Coronary artery (tissue), 2 donors: Measurements from ENCODE around the gene PFDN6.
"Not testable (repeated sequence)": the region's sequence is repeated elsewhere in the genome, so short reads cannot be mapped to it uniquely, and the experiment has no call there.

Experiments used
- DNase-seq: peaks from one replicate; pipeline ENCODE4 v3.0.0-alpha.2; 2017; ENCODE audit warnings: low spot score
- H3K27ac ChIP-seq, 2 donors: fragments of 200-600 bp; sonication (generic); one replicate each; pipeline ENCODE4 v1.5.1; 2016 to 2019
- H3K4me3 ChIP-seq: fragments of 200-600 bp; sonication (generic); 2 replicates; pipeline ENCODE4 v1.5.1; 2016; ENCODE audit warnings: mild to moderate bottlenecking, moderate library complexity
- TF ChIP-seq, protein P1 (sequence below): fragments of 200-600 bp; sonication (generic); IDR thresholded peaks from one replicate; pipeline ENCODE4 v1.5.1; 2019; ENCODE audit warnings: antibody characterized with exemption

Gene PFDN6

GRCh38 chr6:33279971-33280511 lies 9.4 kb upstream of the PFDN6 start:
- TF ChIP-seq, protein P1, sequence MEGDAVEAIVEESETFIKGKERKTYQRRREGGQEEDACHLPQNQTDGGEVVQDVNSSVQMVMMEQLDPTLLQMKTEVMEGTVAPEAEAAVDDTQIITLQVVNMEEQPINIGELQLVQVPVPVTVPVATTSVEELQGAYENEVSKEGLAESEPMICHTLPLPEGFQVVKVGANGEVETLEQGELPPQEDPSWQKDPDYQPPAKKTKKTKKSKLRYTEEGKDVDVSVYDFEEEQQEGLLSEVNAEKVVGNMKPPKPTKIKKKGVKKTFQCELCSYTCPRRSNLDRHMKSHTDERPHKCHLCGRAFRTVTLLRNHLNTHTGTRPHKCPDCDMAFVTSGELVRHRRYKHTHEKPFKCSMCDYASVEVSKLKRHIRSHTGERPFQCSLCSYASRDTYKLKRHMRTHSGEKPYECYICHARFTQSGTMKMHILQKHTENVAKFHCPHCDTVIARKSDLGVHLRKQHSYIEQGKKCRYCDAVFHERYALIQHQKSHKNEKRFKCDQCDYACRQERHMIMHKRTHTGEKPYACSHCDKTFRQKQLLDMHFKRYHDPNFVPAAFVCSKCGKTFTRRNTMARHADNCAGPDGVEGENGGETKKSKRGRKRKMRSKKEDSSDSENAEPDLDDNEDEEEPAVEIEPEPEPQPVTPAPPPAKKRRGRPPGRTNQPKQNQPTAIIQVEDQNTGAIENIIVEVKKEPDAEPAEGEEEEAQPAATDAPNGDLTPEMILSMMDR: no peak
- DNase-seq: no peak
- Histone ChIP-seq H3K27ac (no peak overlapping the region), H3K4me3 (no peak overlapping the region)

- no peak overlapping the region for H3K27ac ChIP-seq
- TF ChIP-seq, protein P1: no peak
- no peak overlapping the region for H3K4me3 ChIP-seq
- no peak for DNase-seq
Observed at GRCh38 chr6:33280539-33280938, 8.9 kb upstream of the PFDN6 start.

DNA sequence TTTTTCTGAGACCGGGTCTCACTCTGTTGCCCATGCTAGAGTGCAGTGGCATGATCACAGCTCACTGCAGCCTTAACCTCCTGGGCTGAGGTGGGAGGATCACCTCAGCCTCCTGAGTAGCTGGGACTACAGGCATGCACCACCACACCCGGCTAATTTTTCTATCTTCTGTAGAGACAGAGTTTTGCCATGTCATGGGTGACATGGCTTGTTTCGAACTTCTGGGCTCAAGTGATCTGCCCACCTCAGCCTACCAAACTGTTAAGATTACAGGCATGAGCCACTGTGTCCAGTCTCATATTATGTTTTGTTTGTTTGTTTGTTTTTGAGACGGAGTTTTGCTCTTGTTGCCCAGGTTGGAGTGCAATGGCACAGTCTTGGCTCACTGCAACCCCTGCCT lies 4.2 kb upstream of the PFDN6 start:
- H3K27ac ChIP-seq, H3K4me3 ChIP-seq, DNase-seq: not testable (repeated sequence)

GRCh38 chr6:33286946-33287914 lies 2.2 kb upstream of the PFDN6 start:
- TF ChIP-seq, protein P1: no peak
- Histone ChIP-seq H3K27ac (no peak overlapping the region), H3K4me3 (no peak overlapping the region)
- no peak for DNase-seq

GRCh38 chr6:33288141-33288920 lies 1.1 kb upstream of the PFDN6 start:
- Histone ChIP-seq H3K27ac (peak overlapping the region; percentile 43 to 80), H3K4me3 (peak overlapping the region; percentile 76)
- TF ChIP-seq, protein P1: no peak
- DNase-seq: no peak

DNA sequence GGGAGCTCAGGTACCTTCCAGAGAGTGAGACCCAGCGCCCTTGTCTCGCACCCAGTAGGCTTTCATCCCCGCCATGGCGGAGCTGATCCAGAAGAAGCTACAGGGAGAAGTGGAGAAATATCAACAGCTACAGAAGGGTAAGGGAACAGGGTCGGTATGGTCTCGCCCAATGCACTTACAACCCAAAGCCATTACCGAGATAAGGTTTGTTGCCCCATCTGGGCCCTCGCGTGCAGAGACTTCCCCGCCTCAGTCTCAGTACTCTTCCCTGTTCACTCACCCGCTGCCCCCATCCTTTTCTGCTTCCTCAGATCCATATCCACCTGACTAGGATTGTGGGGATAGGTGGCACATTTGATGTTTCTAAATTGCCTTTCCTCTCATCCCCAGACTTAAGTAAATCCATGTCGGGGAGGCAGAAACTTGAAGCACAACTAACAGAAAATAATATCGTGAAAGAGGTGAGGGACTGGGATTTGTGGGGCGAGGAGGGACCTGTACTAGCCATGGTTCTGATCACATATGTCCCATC lies 449 bp downstream of the PFDN6 start:
- TF ChIP-seq, protein P1: no peak
- Histone ChIP-seq H3K27ac (peak overlapping the region; percentile 43 to 80), H3K4me3 (peak overlapping the region; percentile 76)
- no peak for DNase-seq

GRCh38 chr6:33290459-33290858 lies 1.1 kb downstream of the PFDN6 start:
- Histone ChIP-seq H3K4me3 (peak overlapping the region; percentile 76), H3K27ac (no peak overlapping the region)
- no peak for DNase-seq
- TF ChIP-seq, protein P1: no peak
